GM21528 (cell line): ENCODE measurements around the gene GLO1.
"Not testable (repeated sequence)": the region's sequence is repeated elsewhere in the genome, so short reads cannot be mapped to it uniquely, and the experiment has no call there.

ENCODE experiments used
- ATAC-seq: cut with Tn5 transposase; IDR thresholded peaks from one replicate; pipeline ENCODE4 v1.9.1; 2021; ENCODE audit warnings: mild to moderate bottlenecking, moderate library complexity; ENCODE audit not compliant: unreplicated experiment, low FRiP score

The GLO1 gene

GRCh38 chr6:38708496-38708895 is 5.6 kb upstream of the GLO1 start:
- ATAC-seq = no peak

DNA sequence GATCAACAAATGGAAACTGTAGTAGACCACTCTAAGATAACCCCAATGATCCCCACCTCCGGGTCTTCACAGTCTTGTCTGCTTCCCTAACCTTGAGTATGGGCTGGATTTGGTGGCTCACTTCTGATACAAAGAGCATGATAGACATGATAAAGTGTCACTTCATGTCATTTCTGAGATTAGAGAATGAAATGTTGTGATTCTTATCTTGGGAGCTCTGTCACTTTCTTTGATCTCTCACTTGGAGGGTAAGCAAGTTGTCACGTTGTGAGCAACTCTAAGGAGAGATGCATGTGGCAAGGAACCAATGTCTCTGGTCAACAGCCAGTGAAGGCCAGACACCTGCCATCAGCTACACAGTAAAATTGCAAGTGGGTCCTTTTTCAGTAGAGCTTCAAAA is 3.0 kb upstream of the GLO1 start:
- no peak for ATAC-seq

DNA sequence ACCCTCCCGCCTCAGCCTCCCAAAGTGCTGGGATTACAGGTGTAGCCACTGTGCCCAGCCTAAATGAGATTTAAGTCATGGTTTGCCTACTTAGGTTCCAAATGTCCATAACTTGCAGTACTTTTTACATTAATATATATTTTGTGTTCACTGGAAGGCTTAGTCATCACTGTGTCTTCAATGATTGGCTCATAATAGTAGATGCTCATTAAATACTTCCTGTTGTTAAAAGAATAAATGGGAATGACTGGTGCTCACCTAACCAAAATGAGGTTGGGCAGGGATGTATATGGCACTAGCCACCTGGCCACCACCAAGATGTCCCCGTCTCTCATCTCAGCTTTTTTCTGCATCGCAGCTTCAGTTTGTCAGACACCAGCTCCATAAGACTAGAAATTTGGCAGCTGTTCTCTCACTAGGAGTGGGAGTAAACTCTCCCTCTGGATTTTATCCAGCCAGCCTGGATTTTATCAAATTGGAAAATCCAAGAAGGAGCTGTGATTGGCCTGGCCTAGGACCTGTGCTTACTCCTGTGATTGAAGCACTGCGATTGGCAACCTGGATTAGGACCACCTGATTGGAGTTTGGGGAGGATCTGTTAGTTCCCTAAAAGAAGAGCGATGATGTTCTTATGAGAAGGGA is 1.1 kb upstream of the GLO1 start:
- ATAC-seq = no peak

- no peak for ATAC-seq
Observed at GRCh38 chr6:38701551-38701950, 1.4 kb downstream of the GLO1 start.

GRCh38 chr6:38699702-38700101 is 3.2 kb downstream of the GLO1 start:
- not testable (repeated sequence) for ATAC-seq

- ATAC-seq = no peak
Observed at GRCh38 chr6:38697846-38698245, 5.1 kb downstream of the GLO1 start.

- ATAC-seq = no peak
Observed at GRCh38 chr6:38696345-38696744, 6.6 kb downstream of the GLO1 start.

- ATAC-seq = no peak
Observed at GRCh38 chr6:38695933-38696332, 7.0 kb downstream of the GLO1 start.

GRCh38 chr6:38695227-38695900 is 7.6 kb downstream of the GLO1 start:
- no peak for ATAC-seq

DNA sequence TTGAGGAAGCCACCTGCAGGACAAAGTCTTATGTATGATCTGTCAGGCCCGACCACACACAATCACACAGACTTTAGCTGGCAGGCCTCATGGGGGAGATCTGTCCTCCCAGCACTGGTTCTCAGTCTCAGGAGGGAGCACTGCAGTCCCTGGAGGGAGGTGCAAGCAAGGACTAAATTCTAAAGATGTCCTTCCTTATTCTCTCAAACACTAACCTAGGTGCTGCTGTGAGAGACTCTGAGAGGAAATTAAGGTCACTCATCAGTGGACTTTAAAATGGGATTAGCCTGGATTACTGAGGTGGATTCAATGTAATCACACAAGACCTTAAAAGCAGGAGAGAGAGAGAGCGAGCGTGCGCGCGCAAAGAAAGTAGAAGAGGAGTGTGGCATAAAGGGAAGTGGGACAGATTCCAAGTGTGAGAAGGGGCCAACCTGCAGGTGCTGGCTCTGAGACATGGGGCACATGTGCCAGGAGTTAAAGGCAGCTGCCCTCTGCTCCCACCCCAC is 14.3 kb downstream of the GLO1 start:
- no peak for ATAC-seq

GRCh38 chr6:38687549-38687948 is 15.4 kb downstream of the GLO1 start:
- no peak for ATAC-seq

GRCh38 chr6:38687043-38687353 is 15.9 kb downstream of the GLO1 start:
- ATAC-seq = no peak

DNA sequence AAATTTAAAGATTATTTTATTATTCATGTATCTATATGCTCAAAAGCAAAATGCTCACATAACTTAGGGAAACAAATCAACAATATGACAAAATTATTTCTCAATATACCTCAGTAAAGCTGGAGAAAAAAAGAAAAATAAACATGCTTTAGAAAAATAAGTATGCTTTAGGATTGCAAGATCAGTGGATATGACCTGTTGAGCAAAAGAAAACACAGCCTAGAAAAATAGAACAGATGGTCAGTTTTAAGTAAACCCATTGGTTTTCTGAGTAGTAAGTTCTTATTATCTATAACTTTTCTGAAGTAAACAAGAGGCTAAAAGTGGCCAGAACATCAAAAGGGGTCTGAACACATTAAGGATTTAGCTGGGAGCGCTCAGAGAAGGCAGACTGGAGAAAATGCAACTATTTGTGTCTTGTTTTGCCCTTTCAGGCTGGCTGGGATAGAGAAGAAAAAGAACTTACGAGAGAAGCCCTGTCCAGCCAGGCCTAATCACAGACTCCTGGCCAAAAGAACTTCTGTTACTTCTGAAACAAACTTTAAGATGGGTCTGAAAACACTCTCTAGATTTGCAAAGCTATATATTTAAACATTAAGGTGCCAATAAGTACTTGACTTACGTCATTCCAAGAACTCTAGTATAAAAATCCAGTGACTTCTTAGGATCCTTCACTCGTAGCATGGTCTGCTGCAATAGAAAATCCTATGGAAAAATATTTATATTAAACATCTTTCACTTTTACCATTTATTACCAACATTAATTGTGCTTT is 16.5 kb downstream of the GLO1 start:
- ATAC-seq = no peak

DNA sequence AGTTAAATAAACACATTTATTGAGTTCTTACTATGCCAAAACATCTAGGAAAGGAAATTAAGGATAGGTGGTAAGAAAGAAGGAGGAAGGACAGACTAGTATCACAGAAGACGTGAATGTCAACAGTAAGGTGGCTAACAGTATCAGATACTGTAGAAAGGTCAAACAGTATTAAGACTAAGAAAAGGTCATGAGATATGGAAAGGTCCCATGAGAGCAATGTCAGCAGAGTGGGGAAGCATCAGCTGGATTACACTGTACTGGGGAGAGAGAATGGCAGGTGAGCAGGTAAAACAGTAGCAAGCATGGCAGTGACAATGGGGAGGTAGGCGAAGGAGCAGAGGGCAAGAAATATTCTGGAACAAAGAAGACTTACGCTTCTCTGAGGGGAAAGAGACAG is 18.0 kb downstream of the GLO1 start:
- ATAC-seq = no peak

DNA sequence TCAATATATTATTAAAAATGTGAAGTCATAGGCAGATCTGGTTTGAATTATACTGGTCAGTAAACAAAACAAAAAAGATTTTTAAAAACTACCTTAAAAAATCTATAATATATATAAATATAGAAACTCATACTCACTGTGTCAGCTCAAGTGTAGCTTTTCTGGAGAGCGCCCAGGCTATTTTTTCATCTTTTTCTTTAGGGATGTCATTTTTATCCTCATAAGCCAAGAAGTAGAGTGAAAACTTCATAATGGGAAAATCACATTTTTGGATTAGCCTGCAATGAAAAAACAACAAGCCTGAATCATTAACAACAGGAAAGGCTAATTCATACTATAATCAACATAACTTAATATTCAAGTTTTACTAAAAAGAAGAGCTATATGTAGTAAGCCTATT is 18.7 kb downstream of the GLO1 start:
- no peak for ATAC-seq

GRCh38 chr6:38681850-38682249 is 21.1 kb downstream of the GLO1 start:
- ATAC-seq = no peak

- ATAC-seq = no peak
Observed at GRCh38 chr6:38679668-38680067, 23.3 kb downstream of the GLO1 start.

GRCh38 chr6:38678178-38678760 is 24.7 kb downstream of the GLO1 start:
- no peak for ATAC-seq

- no peak for ATAC-seq
Observed at GRCh38 chr6:38676974-38677544, 25.9 kb downstream of the GLO1 start.

DNA sequence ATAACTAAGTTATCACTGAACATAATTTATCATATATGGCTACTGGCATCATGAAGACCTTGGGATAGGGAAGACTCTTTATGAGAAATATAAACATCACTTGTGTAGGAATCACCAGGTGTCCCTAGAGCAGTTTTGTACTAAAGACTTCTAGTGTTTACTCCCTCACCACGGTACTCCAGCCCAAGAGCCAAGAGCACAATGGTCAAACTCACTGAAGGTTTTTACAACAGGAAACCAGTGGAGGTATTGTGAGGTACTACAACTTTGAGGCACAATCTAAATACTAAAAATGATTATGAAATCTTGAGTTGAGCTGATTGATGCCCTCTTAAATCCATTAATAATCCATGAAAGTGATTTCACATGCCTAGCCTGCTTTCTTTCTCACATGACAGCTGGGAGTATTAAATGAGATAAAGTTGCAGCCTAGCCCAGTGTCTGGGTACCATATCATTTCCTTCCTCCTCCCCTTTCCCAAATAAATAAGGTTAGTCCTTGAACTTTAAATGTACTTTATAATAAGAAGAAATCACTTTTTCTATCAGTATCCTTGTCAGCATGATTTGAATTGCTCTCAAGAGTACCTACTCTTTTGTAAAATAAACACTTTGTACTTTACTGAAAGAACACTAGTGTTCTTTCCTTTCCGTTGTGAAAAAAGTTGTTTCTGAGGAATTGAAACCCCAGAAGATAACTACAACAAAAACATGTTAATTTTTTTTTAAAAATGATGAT is 26.5 kb downstream of the GLO1 start:
- ATAC-seq = no peak
